Measurements from ENCODE around the gene E4F1. TPM values are rescaled to one million over a fixed set of nuclear protein-coding genes. Genes with fewer than 3 reads are reported as not detected.

Gene E4F1
- total and polyA plus RNA-seq, 2 of the 13 experiments (the other 11 are each of a cell fraction or from before 2014, with no cell fraction given) = 13.8 to 19.5 TPM

DNA sequence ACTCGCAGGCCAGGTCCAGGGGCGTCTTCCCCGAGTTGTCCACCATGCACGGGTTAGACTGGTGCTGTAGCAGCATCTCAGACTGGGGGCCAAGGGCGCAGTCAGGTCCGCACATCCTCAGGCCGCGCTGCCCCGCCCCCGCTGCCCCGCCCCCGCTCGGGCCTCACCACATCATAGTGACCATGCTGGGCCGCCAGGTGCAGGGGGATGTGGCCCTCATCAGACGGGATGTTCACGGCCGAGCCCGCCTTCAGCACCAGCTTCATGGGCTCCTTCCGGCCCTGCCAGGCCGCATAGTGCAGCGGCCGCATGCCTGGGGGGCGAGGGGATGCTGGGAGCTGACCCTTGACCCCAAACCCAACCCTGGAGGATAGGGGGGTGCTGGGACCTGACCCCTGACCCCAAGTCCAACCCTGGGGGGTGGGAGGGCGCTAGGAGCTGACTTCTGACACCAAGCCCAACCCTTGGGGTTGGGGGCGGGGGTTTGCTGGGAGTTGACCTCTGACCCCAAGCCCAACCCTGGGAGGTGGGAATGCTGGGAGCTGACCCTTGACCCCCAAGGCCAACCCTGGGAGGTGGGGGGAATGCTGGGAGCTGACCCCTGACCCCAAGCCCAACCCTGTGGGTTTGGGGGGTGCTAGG is 34.0 kb upstream of the E4F1 start (continued):
- TF ChIP-seq, protein P1, sequence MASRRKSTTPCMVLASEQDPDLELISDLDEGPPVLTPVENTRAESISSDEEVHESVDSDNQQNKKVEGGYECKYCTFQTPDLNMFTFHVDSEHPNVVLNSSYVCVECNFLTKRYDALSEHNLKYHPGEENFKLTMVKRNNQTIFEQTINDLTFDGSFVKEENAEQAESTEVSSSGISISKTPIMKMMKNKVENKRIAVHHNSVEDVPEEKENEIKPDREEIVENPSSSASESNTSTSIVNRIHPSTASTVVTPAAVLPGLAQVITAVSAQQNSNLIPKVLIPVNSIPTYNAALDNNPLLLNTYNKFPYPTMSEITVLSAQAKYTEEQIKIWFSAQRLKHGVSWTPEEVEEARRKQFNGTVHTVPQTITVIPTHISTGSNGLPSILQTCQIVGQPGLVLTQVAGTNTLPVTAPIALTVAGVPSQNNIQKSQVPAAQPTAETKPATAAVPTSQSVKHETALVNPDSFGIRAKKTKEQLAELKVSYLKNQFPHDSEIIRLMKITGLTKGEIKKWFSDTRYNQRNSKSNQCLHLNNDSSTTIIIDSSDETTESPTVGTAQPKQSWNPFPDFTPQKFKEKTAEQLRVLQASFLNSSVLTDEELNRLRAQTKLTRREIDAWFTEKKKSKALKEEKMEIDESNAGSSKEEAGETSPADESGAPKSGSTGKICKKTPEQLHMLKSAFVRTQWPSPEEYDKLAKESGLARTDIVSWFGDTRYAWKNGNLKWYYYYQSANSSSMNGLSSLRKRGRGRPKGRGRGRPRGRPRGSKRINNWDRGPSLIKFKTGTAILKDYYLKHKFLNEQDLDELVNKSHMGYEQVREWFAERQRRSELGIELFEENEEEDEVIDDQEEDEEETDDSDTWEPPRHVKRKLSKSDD (CRISPR knock-in tag; IDR thresholded peaks at IDR 0.05; ENCODE audit: low read depth) = 0 out of 2 replicates have a peak, but pooled peaks have one; percentile 31
- TF ChIP-seq, protein P2, sequence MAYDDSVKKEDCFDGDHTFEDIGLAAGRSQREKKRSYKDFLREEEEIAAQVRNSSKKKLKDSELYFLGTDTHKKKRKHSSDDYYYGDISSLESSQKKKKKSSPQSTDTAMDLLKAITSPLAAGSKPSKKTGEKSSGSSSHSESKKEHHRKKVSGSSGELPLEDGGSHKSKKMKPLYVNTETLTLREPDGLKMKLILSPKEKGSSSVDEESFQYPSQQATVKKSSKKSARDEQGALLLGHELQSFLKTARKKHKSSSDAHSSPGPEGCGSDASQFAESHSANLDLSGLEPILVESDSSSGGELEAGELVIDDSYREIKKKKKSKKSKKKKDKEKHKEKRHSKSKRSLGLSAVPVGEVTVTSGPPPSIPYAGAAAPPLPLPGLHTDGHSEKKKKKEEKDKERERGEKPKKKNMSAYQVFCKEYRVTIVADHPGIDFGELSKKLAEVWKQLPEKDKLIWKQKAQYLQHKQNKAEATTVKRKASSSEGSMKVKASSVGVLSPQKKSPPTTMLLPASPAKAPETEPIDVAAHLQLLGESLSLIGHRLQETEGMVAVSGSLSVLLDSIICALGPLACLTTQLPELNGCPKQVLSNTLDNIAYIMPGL (CRISPR knock-in tag; IDR thresholded peaks at IDR 0.05; ENCODE audit: borderline replicate concordance in 1 of 2, low read depth in 1 of 2) = no peak
- TF ChIP-seq HNRNPLL (IDR thresholded peaks at IDR 0.05; ENCODE audit: low read depth, low read length, poor library complexity, severe bottlenecking) (no peak), SP4 (CRISPR knock-in tag; IDR thresholded peaks at IDR 0.05) (no peak), CBFB (CRISPR knock-in tag; IDR thresholded peaks at IDR 0.05) (no peak), ERF (CRISPR knock-in tag; IDR thresholded peaks at IDR 0.05) (no peak), ZNF460 (CRISPR knock-in tag; IDR thresholded peaks at IDR 0.05; ENCODE audit: borderline replicate concordance) (no peak), DPF2 (CRISPR knock-in tag; IDR thresholded peaks at IDR 0.05; ENCODE audit: borderline replicate concordance, low read depth) (no peak), SUZ12 (IDR thresholded peaks at IDR 0.05; ENCODE audit: low read depth, low read length) (no peak), GZF1 (CRISPR knock-in tag; IDR thresholded peaks at IDR 0.05) (no peak), KDM1A (CRISPR knock-in tag; IDR thresholded peaks at IDR 0.05) (no peak), EP300 (IDR thresholded peaks at IDR 0.05; ENCODE audit: low read depth in 2 of 2, low read length in 2 of 2) (peak in 1 of 2 experiments; percentile 2; a peak in 1 of 4 replicates), EP300 (CRISPR knock-in tag; IDR thresholded peaks at IDR 0.05; ENCODE audit: borderline replicate concordance) (no peak), NCOR1 (IDR thresholded peaks at IDR 0.05; ENCODE audit: borderline replicate concordance, low read length) (peak; percentile 40; the same call in 1 of the 2 replicates)
- TF ChIP-seq, protein P3, sequence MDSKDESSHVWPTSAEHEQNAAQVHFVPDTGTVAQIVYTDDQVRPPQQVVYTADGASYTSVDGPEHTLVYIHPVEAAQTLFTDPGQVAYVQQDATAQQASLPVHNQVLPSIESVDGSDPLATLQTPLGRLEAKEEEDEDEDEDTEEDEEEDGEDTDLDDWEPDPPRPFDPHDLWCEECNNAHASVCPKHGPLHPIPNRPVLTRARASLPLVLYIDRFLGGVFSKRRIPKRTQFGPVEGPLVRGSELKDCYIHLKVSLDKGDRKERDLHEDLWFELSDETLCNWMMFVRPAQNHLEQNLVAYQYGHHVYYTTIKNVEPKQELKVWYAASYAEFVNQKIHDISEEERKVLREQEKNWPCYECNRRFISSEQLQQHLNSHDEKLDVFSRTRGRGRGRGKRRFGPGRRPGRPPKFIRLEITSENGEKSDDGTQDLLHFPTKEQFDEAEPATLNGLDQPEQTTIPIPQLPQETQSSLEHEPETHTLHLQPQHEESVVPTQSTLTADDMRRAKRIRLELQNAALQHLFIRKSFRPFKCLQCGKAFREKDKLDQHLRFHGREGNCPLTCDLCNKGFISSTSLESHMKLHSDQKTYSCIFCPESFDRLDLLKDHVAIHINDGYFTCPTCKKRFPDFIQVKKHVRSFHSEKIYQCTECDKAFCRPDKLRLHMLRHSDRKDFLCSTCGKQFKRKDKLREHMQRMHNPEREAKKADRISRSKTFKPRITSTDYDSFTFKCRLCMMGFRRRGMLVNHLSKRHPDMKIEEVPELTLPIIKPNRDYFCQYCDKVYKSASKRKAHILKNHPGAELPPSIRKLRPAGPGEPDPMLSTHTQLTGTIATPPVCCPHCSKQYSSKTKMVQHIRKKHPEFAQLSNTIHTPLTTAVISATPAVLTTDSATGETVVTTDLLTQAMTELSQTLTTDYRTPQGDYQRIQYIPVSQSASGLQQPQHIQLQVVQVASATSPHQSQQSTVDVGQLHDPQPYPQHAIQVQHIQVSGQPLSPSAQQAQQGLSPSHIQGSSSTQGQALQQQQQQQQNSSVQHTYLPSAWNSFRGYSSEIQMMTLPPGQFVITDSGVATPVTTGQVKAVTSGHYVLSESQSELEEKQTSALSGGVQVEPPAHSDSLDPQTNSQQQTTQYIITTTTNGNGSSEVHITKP (CRISPR knock-in tag; IDR thresholded peaks at IDR 0.05; ENCODE audit: low read depth) = no peak
- TF ChIP-seq, protein P4, sequence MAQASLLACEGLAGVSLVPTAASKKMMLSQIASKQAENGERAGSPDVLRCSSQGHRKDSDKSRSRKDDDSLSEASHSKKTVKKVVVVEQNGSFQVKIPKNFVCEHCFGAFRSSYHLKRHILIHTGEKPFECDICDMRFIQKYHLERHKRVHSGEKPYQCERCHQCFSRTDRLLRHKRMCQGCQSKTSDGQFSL (CRISPR knock-in tag; IDR thresholded peaks at IDR 0.05) = peak; percentile 65; the same call in 1 of the 2 replicates
- TF ChIP-seq, protein P5, sequence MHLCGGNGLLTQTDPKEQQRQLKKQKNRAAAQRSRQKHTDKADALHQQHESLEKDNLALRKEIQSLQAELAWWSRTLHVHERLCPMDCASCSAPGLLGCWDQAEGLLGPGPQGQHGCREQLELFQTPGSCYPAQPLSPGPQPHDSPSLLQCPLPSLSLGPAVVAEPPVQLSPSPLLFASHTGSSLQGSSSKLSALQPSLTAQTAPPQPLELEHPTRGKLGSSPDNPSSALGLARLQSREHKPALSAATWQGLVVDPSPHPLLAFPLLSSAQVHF (CRISPR knock-in tag; IDR thresholded peaks at IDR 0.05) = no peak
